ENCODE results near the gene TBCD. TPM values are rescaled to one million over a fixed set of nuclear protein-coding genes. Genes with fewer than 3 reads are reported as not detected.

TBCD gene
- total RNA-seq, 1 donor from 2014 or later: 49.9 TPM

DNA sequence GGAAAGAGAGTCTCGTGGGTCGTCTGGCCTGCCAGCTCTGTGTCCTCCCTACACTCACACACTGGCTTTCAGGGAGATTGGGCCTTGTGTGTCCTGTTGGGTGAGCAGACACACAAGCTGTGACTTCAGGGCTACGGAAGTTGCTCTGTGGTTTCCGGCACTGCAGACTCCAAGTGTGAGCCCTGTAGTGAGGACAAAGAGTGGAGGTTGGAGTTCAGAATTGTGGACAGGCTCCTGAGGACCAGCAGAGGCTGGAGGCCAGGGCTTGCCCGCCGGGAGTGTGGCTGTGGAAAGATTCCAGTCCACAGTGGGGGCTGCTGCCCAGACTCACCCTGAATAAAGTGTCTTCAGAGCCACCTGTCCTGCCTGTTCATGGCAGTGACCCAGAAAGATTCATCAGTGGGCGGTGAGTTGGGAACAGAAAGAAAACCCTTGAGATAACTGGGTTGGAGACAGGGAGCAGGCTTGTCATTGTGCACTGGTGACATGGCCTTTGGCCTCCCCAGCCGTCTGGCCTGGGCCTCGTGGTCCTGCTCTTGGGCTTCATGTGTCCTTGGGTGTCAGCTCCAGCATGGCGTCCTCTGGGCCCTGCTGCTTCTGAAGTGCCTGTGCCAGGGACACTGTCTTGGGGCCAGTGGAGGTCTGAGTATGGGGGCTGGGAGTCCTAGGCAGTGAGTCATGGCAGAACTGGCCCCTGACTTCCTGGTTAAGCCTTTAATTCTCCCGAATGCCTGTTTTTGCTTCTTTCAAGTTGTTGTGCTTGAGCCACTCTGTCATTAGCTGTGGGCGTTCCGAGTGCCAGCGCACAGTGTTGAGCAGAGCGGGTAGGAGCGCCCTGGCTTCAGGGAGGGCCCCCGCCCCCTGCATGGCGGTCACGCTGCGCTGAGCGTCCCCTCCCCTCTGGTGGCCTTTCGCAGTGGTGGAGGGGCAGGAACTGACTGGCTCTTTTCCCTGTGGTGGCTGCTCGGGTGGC is 107.9 kb downstream of the TBCD start:
- Mint-ChIP-seq H3K27ac (peak overlapping the region; percentile 68), H3K9me3 (no peaks in the 10 kb centered on the region), H3K4me3 (peak overlapping the region; percentile 71), H3K36me3 (ENCODE audit: low read depth) (peaks cover 2% of the 10 kb centered on the region), H3K27me3 (no peaks in the 10 kb centered on the region), H3K4me1 (peaks cover 52% of the 10 kb centered on the region)
- peak; percentile 44 for ATAC-seq (ENCODE audit: low read depth)
- intact Hi-C loops (cut with micrococcal nuclease): loop anchor here (1.0 to 5.0 kb wide), 2 partner anchors 12 to 72 kb away; no protein-coding TSS in a partner anchor
- TF ChIP-seq, protein P1, sequence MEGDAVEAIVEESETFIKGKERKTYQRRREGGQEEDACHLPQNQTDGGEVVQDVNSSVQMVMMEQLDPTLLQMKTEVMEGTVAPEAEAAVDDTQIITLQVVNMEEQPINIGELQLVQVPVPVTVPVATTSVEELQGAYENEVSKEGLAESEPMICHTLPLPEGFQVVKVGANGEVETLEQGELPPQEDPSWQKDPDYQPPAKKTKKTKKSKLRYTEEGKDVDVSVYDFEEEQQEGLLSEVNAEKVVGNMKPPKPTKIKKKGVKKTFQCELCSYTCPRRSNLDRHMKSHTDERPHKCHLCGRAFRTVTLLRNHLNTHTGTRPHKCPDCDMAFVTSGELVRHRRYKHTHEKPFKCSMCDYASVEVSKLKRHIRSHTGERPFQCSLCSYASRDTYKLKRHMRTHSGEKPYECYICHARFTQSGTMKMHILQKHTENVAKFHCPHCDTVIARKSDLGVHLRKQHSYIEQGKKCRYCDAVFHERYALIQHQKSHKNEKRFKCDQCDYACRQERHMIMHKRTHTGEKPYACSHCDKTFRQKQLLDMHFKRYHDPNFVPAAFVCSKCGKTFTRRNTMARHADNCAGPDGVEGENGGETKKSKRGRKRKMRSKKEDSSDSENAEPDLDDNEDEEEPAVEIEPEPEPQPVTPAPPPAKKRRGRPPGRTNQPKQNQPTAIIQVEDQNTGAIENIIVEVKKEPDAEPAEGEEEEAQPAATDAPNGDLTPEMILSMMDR (IDR thresholded peaks at IDR 0.05): no peak
- POLR2A ChIA-PET: interaction anchor here (0.6 to 2.6 kb wide), 4 partner anchors 11 to 41 kb away, joined by 3 to 20 read pairs (median 10); no protein-coding TSS in a partner anchor
- peak; percentile 46 for DNase-seq
- CTCF ChIA-PET: interaction anchor here (1.8 to 2.2 kb wide), 2 partner anchors 11 to 78 kb away, joined by 6 to 9 read pairs; no protein-coding TSS in a partner anchor

DNA sequence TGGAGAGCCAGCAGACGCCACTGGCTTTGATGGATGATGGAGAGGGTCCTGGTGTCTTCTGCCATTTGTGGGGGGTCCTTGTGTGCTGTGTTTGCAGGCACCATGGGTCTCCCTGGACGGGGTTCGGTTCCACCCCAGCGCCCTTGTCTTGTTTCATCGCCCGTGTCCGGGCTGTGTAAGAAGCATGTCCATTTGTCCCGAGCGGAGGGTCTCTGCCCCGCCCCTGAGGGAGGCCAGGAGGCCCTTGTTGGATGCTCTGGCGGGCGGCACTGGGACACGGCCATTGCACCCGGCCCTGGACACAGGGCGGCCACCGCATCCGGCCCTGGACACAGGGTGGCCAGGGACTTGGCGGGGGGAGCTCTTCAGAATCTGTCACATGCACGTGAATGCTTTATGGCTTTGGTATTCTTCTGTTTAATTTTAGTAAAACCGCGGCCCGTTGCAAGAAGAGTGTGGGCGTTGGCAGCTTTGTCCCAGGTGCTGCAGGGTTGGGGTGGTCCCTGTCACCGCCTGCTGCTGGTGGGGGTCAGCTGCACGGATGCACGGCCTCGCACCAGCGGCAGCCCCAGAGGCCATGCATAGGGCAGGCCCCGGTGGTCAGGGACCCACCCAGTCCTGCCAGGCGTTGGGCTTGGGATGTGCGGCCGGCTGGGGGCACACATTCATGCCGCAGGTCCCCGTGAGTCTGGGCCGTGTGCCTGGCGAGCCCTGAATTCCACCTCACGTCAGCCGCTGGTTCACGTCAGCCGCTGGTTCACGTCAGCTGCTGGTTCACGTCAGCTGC is 108.9 kb downstream of the TBCD start:
- Mint-ChIP-seq H3K4me1 (peaks cover 63% of the 10 kb centered on the region), H3K9me3 (no peaks in the 10 kb centered on the region), H3K4me3 (peak overlapping the region; percentile 71), H3K27ac (no peak overlapping the region), H3K27me3 (no peaks in the 10 kb centered on the region), H3K36me3 (ENCODE audit: low read depth) (peaks cover 2% of the 10 kb centered on the region)
- CTCF ChIA-PET: interaction anchor here (1.8 to 2.2 kb wide), 2 partner anchors 10 to 79 kb away, joined by 6 to 9 read pairs; no protein-coding TSS in a partner anchor
- TF ChIP-seq, protein P1 (IDR thresholded peaks at IDR 0.05): no peak
- DNase-seq (no peak), ATAC-seq (ENCODE audit: low read depth) (no peak)
- POLR2A ChIA-PET: interaction anchor here (2.2 to 2.6 kb wide), 2 partner anchors 10 to 42 kb away, joined by 14 to 20 read pairs; no protein-coding TSS in a partner anchor
- intact Hi-C loops (cut with micrococcal nuclease): loop anchor here (1.0 to 5.0 kb wide), 2 partner anchors 11 to 73 kb away; no protein-coding TSS in a partner anchor

DNA sequence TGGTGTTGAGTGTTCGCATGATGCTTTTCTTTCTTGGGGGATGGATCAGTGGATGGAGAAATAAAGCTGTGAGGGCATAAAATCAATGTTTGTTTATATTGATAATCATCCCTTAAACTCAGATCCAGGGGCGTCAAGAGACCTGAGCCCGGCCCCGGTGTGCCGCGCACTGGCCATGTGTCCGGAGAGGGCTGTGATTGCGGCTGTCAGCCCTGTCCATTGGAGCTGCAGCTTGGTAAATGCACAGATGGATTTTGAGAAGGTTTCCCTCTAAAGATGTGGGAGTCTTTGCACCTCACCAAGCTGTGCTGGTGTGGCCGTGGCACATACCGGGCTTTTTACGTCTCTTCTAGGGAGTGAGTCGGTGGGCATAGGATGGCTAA is 109.5 kb downstream of the TBCD start:
- POLR2A ChIA-PET: interaction anchor here (2.2 to 2.6 kb wide), 2 partner anchors 10 to 43 kb away, joined by 14 to 20 read pairs; no protein-coding TSS in a partner anchor
- intact Hi-C loops (cut with micrococcal nuclease): loop anchor here (5.0 kb wide), 1 partner anchor 74 kb away; no protein-coding TSS in a partner anchor
- no peak overlapping the region for H3K4me3 Mint-ChIP-seq
- no peaks in the 10 kb centered on the region for H3K27me3 Mint-ChIP-seq
- TF ChIP-seq, protein P1 (IDR thresholded peaks at IDR 0.05): no peak
- H3K4me1 Mint-ChIP-seq: peaks cover 69% of the 10 kb centered on the region
- no peak overlapping the region for H3K27ac Mint-ChIP-seq
- CTCF ChIA-PET: interaction anchor here (1.8 to 2.2 kb wide), 2 partner anchors 10 to 80 kb away, joined by 6 to 9 read pairs; no protein-coding TSS in a partner anchor
- DNase-seq (no peak), ATAC-seq (ENCODE audit: low read depth) (no peak)
- no peaks in the 10 kb centered on the region for H3K9me3 Mint-ChIP-seq
- H3K36me3 Mint-ChIP-seq (ENCODE audit: low read depth): peaks cover 2% of the 10 kb centered on the region

DNA sequence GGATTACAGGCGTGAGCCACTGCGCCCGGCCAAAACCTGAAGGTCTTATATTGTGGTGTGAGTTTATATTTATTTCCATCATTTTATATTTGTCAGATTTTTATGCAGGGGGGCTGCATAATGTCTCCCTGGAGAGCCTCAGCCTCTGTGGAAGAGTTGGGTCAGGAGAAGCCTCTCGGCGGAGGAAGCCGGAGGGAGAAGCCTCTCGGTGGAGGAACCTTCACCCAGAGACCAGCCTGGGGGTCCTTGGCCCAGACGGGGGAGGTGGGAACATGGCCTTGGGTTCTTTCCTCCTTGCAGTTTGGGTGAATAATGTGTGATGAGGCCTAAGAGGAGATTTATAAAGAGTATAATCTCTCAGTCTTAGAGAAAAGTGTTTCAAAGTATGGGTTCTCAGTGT is 110.3 kb downstream of the TBCD start:
- H3K4me3 Mint-ChIP-seq: no peak overlapping the region
- DNase-seq (no peak), ATAC-seq (ENCODE audit: low read depth) (no peak)
- peaks cover 71% of the 10 kb centered on the region for H3K4me1 Mint-ChIP-seq
- no peaks in the 10 kb centered on the region for H3K9me3 Mint-ChIP-seq
- peaks cover 2% of the 10 kb centered on the region for H3K36me3 Mint-ChIP-seq (ENCODE audit: low read depth)
- ChIA-PET POLR2A (interaction anchor here (1.2 to 3.5 kb wide), 4 partner anchors 9 to 44 kb away, joined by 4 to 36 read pairs (median 24); no protein-coding TSS in a partner anchor), CTCF (no interaction called here)
- no peaks in the 10 kb centered on the region for H3K27me3 Mint-ChIP-seq
- intact Hi-C loops (cut with micrococcal nuclease): loop anchor here (5.0 kb wide), 1 partner anchor 75 kb away; no protein-coding TSS in a partner anchor
- no peak overlapping the region for H3K27ac Mint-ChIP-seq
- TF ChIP-seq, protein P1 (IDR thresholded peaks at IDR 0.05): no peak

Data from activated B cell treated with CpG ODN at 0.5 μM for 24 hours (primary cell).